Urothelium cell line (cell line): Measurements from ENCODE around the gene NUCB1.
A peak's percentile ranks its signal among the peaks of the same experiment; 100 is the strongest.

Experiments
- DNase-seq: peaks from one replicate; pipeline ENCODE4 v3.0.0; 2011; ENCODE audit warnings: low spot score, mixed read lengths
- FAIRE-seq: peaks from 2 replicates; lab custom pipeline; 2011; peaks lifted over from hg19 to GRCh38; lab: Jason Lieb, UNC

NUCB1 gene

GRCh38 chr19:48959341-48960239 is 59.5 kb downstream of the NUCB1 start:
- no peak for DNase-seq
- no peak for FAIRE-seq

DNA sequence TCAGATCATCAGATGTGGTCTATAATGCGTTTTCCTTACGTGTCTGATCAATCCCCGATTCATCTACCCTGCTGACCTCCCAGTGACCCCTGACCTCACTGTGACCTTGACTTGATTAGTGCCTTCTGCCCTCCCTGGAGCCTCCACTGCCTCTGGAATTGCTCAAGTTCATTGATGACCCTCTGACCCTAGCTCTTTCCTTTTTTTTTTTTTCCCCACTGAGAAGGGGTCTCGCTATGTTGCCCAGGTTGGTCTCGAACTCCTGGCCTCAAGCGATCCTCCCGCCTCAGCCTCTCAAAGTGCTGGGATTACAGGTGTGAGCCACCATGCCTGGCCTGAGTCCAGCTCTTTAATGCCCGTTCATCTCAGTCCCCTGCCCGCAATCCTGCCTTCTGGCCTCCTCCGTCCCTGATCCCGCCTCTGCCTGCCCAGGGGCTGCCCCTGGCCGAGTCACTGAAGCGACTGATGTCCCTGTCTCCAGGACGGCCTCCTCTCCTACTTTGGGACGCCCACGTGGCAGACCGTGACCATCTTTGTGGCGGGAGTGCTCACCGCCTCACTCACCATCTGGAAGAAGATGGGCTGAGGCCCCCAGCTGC is 61.0 kb downstream of the NUCB1 start:
- no peak for FAIRE-seq
- no peak for DNase-seq

DNA sequence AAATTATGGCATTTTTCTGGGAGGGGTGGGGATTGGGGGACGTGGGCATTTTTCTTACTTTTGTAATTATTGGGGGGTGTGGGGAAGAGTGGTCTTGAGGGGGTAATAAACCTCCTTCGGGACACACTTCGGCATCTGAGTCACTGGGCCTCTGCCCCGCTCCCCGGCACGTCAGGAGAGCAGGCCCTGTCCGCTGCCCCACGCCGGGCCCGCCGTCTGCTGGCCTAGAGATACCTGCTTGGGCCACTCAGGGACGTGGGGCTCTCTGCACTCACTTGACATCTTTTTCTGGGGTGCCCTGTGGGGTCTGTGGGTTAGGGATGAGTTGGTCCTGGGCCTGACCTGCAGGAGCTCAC is 61.5 kb downstream of the NUCB1 start:
- FAIRE-seq (no peak), DNase-seq (no peak)

DNA sequence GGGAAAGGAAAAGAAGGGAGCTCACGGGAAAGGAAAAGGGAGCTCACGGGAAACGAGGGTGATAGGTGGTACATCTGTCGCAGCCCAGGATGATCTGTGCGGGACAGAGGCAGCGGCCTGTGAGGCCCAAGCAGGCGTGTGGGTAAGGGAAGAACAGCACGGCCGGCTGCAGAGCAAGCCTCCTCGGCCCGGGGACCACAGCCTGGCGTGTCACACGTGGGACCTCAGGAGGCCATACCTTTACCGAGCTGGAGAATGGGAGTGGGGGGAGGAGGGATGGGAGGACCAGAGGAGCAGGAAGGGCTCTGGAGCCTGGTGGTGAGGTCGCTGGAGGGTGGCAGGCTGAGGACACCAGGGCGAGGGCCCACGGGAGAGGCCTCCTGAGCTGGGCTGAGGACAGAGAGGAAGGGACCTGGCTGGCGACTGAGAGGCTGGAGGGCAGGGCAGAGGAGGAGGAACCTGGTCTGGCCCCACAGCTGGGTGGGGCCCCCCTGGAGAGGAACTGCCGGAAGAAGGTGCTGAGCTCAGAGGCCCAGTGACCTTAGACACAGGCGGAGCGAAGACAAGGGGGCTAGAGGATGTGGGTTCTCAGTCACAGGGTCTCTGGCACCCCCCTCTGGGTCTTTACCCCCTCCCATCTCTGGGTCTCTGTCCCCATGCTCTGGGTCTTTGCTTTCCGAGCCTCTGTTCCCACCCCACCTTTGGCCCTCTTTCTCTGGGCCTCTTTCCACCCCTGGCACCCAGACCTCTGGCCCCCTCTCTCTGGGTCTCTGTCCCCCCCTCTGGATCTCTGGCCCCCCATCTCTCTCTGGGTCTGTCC is 62.1 kb downstream of the NUCB1 start:
- no peak for FAIRE-seq
- DNase-seq = peak; percentile 47

- FAIRE-seq = no peak
Observed at GRCh38 chr19:48962849-48963165, 62.7 kb downstream of the NUCB1 start.

GRCh38 chr19:48963371-48964204 is 63.5 kb downstream of the NUCB1 start:
- FAIRE-seq = no peak

More at GRCh38 chr19:48962849-48963165, 62.7 kb downstream of the NUCB1 start:
- no peak for DNase-seq

GRCh38 chr19:48964205-48965039 is 64.3 kb downstream of the NUCB1 start:
- DNase-seq (no peak), FAIRE-seq (no peak)

More at GRCh38 chr19:48963371-48964204, 63.5 kb downstream of the NUCB1 start:
- peak; percentile 77 for DNase-seq

DNA sequence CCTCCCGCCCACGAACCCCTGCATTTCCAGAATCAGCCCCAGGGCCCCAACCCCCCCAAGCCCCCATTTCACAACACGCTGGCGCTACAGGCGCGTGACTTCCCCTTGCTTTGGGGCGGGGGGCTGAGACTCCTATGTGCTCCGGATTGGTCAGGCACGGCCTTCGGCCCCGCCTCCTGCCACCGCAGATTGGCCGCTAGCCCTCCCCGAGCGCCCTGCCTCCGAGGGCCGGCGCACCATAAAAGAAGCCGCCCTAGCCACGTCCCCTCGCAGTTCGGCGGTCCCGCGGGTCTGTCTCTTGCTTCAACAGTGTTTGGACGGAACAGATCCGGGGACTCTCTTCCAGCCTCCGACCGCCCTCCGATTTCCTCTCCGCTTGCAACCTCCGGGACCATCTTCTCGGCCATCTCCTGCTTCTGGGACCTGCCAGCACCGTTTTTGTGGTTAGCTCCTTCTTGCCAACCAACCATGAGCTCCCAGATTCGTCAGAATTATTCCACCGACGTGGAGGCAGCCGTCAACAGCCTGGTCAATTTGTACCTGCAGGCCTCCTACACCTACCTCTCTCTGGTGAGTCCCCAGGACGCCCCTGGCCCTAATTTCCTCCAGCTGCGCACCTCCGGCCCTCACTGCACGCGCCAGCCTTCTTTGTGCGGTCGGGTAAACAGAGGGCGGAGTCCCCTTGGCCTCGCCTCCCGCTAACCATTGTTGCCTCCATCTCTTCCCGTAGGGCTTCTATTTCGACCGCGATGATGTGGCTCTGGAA is 65.1 kb downstream of the NUCB1 start, which contains the start of gene FTL:
TSS of gene FTL (plus strand) at position 270 of the 766 bp plus-strand sequence. CDS start at position 469, 199 bp downstream.
- FAIRE-seq (peak; percentile 79), DNase-seq (peak; percentile 97)

GRCh38 chr19:48965806-48966540 is 65.9 kb downstream of the NUCB1 start:
- FAIRE-seq (peak; percentile 96), DNase-seq (peak; percentile 71)

- DNase-seq (no peak), FAIRE-seq (no peak)
Observed at GRCh38 chr19:48966541-48967345, 66.6 kb downstream of the NUCB1 start.

DNA sequence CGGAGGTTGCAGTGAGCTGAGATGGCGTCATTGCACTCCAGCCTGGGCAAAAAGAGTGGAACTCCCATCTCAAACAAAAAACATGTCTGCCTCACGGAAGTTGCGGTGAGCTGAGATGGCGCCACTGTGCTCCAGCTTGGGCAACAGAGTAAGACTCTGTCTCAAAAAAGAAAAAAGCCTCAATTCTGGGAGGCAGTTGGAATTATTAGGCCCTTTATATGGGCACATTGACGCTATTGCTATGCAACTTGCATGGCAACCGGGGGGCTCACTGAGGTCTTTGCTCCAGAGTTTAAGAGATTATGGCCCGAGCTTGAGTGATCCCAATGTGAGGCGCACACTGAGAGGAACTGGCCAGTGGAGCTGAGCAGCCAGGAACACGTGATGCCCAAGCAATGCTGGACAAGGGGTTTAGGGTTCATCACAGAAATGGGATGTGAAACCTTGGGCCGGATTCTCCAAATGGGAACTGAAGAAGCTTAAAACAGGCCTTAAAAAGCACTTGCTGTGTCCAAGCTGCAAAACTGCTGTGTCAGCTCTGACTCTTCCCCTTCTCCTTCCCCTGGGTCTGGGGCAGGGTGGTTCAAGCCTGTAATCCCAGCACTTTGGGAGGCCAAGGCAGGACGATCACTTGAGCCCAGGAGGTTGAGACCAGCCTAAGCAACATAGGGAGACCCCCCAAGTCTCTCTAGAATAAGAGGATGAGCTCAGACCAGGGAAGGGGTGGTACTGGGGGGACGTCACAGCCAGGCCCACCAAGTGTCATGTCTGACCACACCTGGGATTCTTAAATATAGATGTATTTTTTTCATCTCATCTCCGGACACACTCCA is 67.5 kb downstream of the NUCB1 start:
- no peak for FAIRE-seq
- DNase-seq = no peak

- FAIRE-seq (no peak), DNase-seq (no peak)
Observed at GRCh38 chr19:48968179-48968661, 68.1 kb downstream of the NUCB1 start.

DNA sequence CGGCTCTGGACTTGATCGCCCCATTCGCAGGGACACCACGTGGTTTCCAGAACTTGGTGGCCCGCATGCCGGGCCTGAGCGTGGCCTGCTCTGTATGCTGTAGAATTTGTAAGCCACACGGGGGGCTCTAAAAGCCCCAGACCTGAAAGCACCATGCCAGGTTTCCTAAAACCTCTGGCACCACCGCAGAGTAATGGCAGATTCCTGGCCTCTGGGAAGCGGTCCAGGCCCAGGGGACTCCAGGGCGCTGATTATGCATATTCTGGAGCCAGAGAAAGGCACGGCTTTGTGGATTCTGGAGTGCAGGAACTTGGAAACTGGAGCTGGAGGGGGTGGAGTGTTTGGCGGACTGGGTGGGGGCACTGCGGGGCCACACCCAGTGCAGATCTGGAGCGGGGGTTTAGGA is 68.7 kb downstream of the NUCB1 start:
- no peak for DNase-seq
- FAIRE-seq = no peak

DNA sequence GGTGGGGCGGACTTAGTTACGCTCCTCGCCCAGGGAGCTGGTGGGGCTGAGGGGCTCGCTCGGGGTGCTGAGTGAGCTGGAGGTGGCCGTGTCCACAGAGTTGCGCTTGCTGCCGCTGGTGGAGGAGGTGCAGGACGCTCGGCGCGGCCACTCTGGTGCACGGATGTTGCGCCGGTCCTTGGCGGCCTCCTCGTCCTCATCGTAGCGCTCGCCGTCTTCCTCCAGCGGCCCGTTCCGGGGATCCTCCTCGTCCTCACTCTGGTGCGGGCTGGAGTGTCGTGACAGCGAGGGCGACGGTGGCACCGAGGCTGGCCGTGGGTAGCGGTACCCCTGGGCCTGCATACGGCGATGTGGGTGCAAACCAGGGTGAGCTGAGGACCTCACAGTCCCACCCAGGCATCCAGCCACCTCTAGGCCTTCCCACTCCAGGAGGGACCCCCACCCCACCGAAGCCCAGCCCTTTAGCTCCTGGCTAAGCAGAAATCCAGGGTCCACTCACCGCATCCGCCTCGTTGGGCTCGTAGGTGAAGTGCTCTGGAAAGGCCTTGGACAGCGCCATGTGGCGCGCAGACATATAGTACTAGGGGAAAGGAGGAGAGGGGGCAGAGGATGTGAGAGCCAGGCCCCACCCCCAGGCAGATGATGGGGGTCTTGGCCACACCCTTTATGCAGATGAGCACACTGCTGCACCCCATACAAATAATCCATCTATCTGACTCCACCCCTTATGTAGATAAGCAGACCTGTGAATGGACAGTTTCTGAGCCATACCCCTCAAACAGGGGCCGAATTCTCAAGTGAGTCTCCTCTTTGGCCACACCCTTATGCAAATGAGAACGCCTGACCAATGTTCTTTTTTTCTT is 69.4 kb downstream of the NUCB1 start:
- FAIRE-seq (no peak), DNase-seq (no peak)

- no peak for FAIRE-seq
- DNase-seq = no peak
Observed at GRCh38 chr19:48970139-48970766, 70.1 kb downstream of the NUCB1 start.
